UCSD-AML1 (cell line): ENCODE results near the gene NACC1.

Source experiments
- DNase-seq: peaks from one replicate; lab custom pipeline; 2025; ENCODE audit not compliant: unreplicated experiment; lab: John Stamatoyannopoulos, UW

The NACC1 gene

GRCh38 chr19:13087795-13088537 is 30.1 kb upstream of the NACC1 start:
- no peak for DNase-seq

GRCh38 chr19:13089139-13089856 is 28.8 kb upstream of the NACC1 start:
- DNase-seq: no peak

GRCh38 chr19:13089857-13090507 is 28.1 kb upstream of the NACC1 start:
- DNase-seq: no peak

GRCh38 chr19:13090511-13091231 is 27.4 kb upstream of the NACC1 start:
- no peak for DNase-seq

- no peak for DNase-seq
These were observed 26.5 kb upstream of the NACC1 start for GRCh38 chr19:13091400-13092157.

- no peak for DNase-seq
These were observed 25.9 kb upstream of the NACC1 start for GRCh38 chr19:13092158-13092543.

- no peak for DNase-seq
These were observed 25.3 kb upstream of the NACC1 start for GRCh38 chr19:13092606-13093235.

- DNase-seq: peak; percentile 84
These were observed 24.5 kb upstream of the NACC1 start for GRCh38 chr19:13093407-13094105.

- DNase-seq: no peak
These were observed 24.0 kb upstream of the NACC1 start for GRCh38 chr19:13094106-13094504.

- DNase-seq: no peak
These were observed 23.2 kb upstream of the NACC1 start for GRCh38 chr19:13094771-13095392.

GRCh38 chr19:13095393-13095784 is 22.7 kb upstream of the NACC1 start:
- no peak for DNase-seq

GRCh38 chr19:13095934-13096927 is 21.8 kb upstream of the NACC1 start:
- peak; percentile 82 for DNase-seq

- no peak for DNase-seq
These were observed 21.0 kb upstream of the NACC1 start for GRCh38 chr19:13097033-13097462.

- DNase-seq: peak; percentile 87
These were observed 20.4 kb upstream of the NACC1 start for GRCh38 chr19:13097463-13098258.

GRCh38 chr19:13098277-13099072 is 19.6 kb upstream of the NACC1 start:
- DNase-seq: peak; percentile 87
